DMS53 (cell line): Measurements from ENCODE around the gene FOCAD.
"Not testable (repeated sequence)": the region's sequence is repeated elsewhere in the genome, so short reads cannot be mapped to it uniquely, and the experiment has no call there.

ENCODE experiments used
- DNase-seq: peaks from one replicate; lab custom pipeline; 2025; lab: John Stamatoyannopoulos, UW

The FOCAD gene

GRCh38 chr9:20884985-20885593, 201.0 kb downstream of the FOCAD start:
- peak; percentile 71 for DNase-seq

GRCh38 chr9:20898885-20899554, 215.0 kb downstream of the FOCAD start:
- no peak for DNase-seq

GRCh38 chr9:20903212-20903611, 219.2 kb downstream of the FOCAD start:
- peak; percentile 21 for DNase-seq

GRCh38 chr9:20904995-20905394, 220.9 kb downstream of the FOCAD start:
- no peak for DNase-seq

- no peak for DNase-seq
These were observed 222.3 kb downstream of the FOCAD start for GRCh38 chr9:20906326-20906725.

- no peak for DNase-seq
These were observed 224.4 kb downstream of the FOCAD start for GRCh38 chr9:20908461-20908860.

- DNase-seq, result no peak
These were observed 230.5 kb downstream of the FOCAD start for GRCh38 chr9:20914556-20914955.

GRCh38 chr9:20921362-20921761, 237.3 kb downstream of the FOCAD start:
- DNase-seq, result no peak

GRCh38 chr9:20925256-20926045, 241.4 kb downstream of the FOCAD start:
- no peak for DNase-seq

- DNase-seq, result no peak
These were observed 245.2 kb downstream of the FOCAD start for GRCh38 chr9:20929276-20929675.

- DNase-seq, result no peak
These were observed 246.8 kb downstream of the FOCAD start for GRCh38 chr9:20930836-20931235.

- DNase-seq, result no peak
These were observed 256.6 kb downstream of the FOCAD start for GRCh38 chr9:20940447-20941173.

GRCh38 chr9:20941174-20941690, 257.2 kb downstream of the FOCAD start:
- DNase-seq, result peak; percentile 83

- DNase-seq, result no peak
These were observed 260.4 kb downstream of the FOCAD start for GRCh38 chr9:20944507-20944906.

GRCh38 chr9:20945269-20945668, 261.2 kb downstream of the FOCAD start:
- no peak for DNase-seq

GRCh38 chr9:20945856-20946255, 261.8 kb downstream of the FOCAD start:
- no peak for DNase-seq

GRCh38 chr9:20948703-20949102, 264.6 kb downstream of the FOCAD start:
- DNase-seq, result no peak

GRCh38 chr9:20950707-20951106, 266.6 kb downstream of the FOCAD start:
- no peak for DNase-seq

GRCh38 chr9:20962536-20963225, 278.6 kb downstream of the FOCAD start:
- DNase-seq, result no peak

GRCh38 chr9:20972684-20973083, 288.6 kb downstream of the FOCAD start:
- DNase-seq, result no peak

GRCh38 chr9:20973246-20973947, 289.3 kb downstream of the FOCAD start:
- DNase-seq, result not testable (repeated sequence)
